ENCODE data around the gene DPP10.

The DPP10 gene

DNA sequence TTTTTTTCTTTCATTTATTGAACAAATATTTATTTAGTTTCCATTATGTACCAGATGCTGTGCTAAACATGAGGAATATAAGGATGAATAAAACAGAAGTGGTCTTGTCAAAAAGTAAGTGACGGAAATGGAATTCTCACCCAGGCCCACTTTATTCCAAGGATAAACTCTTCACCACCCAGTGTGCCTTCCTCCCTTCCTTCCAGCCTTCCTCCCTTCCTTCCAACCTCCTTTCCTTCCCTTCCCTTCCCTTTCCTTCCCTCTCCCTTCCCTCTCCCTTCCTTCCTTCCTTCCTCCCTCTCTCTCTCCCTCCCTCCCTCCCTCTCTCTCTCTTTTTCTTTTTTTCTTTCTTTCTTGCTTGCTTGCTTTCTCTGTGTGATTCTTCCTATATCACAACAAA, 240.8 kb downstream of the DPP10 start:
- no peaks in the 10 kb centered on the region for H3K9me3 Mint-ChIP-seq
- H3K4me1 Mint-ChIP-seq (ENCODE audit: low read depth): no peaks in the 10 kb centered on the region
- no peak overlapping the region for H3K4me3 Mint-ChIP-seq
- no peaks in the 10 kb centered on the region for H3K27me3 Mint-ChIP-seq (ENCODE audit: low read depth)
- no peaks in the 10 kb centered on the region for H3K36me3 Mint-ChIP-seq (ENCODE audit: low read depth)
- no peak for DNase-seq (ENCODE audit: low spot score)
- no peak overlapping the region for H3K27ac Mint-ChIP-seq

DNA sequence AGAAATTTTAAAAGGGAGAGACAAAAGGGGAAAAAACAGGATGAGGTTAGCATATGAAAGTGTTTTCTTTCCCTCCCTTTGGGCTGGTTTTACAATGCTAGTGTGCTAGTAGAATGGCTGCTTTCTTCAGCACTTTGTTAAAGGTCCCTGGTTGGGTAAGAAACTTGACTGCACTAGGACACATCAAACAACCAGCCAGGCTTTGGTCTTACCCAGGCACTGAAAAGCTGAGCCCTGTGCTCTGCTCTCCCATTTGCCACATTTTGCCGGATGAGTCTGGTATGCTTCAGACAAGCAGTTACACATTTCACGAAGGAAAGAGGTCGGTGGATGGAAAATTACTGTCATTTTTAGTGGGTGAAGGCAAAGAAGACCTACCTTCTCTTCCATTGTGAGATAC, 242.0 kb downstream of the DPP10 start:
- no peaks in the 10 kb centered on the region for H3K27me3 Mint-ChIP-seq (ENCODE audit: low read depth)
- no peaks in the 10 kb centered on the region for H3K4me1 Mint-ChIP-seq (ENCODE audit: low read depth)
- DNase-seq (ENCODE audit: low spot score): no peak
- H3K9me3 Mint-ChIP-seq: no peaks in the 10 kb centered on the region
- H3K4me3 Mint-ChIP-seq: no peak overlapping the region
- no peaks in the 10 kb centered on the region for H3K36me3 Mint-ChIP-seq (ENCODE audit: low read depth)
- no peak overlapping the region for H3K27ac Mint-ChIP-seq

DNA sequence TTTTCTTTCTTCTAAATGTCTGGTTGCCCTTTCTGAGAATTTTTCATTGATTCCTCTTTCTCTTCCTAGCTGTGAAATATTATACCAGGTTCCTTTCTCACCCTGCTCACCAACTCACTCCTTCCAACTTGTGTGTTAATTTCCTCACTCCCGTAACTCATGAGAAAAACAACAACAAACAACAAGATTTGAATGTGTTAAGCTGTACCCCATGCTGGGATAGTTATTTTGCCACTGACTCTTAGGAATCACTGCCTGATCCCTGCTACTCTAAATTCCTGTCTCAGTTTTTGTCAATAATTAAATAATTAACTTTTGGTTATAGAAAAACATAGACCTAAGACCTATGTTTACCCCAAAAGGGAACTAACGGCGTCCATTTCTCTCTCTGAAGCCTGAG, 242.7 kb downstream of the DPP10 start:
- Mint-ChIP-seq H3K4me3 (no peak overlapping the region), H3K4me1 (ENCODE audit: low read depth) (no peaks in the 10 kb centered on the region), H3K9me3 (no peaks in the 10 kb centered on the region), H3K27me3 (ENCODE audit: low read depth) (no peaks in the 10 kb centered on the region), H3K36me3 (ENCODE audit: low read depth) (no peaks in the 10 kb centered on the region), H3K27ac (no peak overlapping the region)
- no peak for DNase-seq (ENCODE audit: low spot score)

DNA sequence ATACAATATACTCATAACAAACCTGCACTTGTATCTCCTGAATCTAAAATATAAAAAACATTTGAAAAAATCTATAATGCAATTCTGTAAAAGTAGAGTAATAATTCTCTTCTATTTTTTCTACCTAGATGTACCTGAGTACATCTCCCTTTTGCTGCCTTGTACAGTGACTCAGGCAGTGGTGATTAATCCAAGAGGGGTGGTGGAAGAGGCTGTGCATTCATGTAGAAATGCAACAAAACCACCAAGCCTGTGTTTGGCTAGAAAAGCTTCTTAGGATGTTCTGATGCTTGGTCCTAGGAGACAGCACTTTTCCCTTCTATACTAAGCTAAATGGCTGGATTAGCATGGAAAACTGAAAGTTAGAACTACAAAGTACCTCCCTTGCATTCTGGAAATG, 245.8 kb downstream of the DPP10 start:
- no peaks in the 10 kb centered on the region for H3K36me3 Mint-ChIP-seq (ENCODE audit: low read depth)
- DNase-seq (ENCODE audit: low spot score): no peak
- H3K4me3 Mint-ChIP-seq: no peak overlapping the region
- H3K27me3 Mint-ChIP-seq (ENCODE audit: low read depth): no peaks in the 10 kb centered on the region
- no peaks in the 10 kb centered on the region for H3K9me3 Mint-ChIP-seq
- no peak overlapping the region for H3K27ac Mint-ChIP-seq
- H3K4me1 Mint-ChIP-seq (ENCODE audit: low read depth): no peaks in the 10 kb centered on the region

DNA sequence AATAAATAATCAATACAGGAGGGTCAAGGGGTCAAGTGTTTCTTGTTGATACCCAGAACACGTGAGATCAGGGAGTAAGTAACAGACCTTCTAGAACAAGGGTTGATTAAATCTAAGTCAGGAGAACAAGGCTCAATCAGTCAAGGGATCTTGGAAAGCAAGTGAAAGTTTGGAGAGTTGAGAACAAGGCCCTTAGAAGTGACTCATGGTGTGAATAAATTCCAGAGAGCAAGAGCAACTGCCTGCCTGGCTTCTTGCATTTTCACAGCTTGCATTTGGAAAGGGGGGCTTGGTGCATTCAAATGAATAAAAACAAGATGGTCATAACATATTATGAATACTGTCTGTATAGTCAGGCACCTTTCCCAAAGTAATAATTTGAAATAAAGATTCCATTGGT, 256.1 kb downstream of the DPP10 start:
- no peak overlapping the region for H3K4me3 Mint-ChIP-seq
- H3K27me3 Mint-ChIP-seq (ENCODE audit: low read depth): no peaks in the 10 kb centered on the region
- no peaks in the 10 kb centered on the region for H3K4me1 Mint-ChIP-seq (ENCODE audit: low read depth)
- no peaks in the 10 kb centered on the region for H3K36me3 Mint-ChIP-seq (ENCODE audit: low read depth)
- H3K9me3 Mint-ChIP-seq: no peaks in the 10 kb centered on the region
- no peak for DNase-seq (ENCODE audit: low spot score)
- H3K27ac Mint-ChIP-seq: no peak overlapping the region

DNA sequence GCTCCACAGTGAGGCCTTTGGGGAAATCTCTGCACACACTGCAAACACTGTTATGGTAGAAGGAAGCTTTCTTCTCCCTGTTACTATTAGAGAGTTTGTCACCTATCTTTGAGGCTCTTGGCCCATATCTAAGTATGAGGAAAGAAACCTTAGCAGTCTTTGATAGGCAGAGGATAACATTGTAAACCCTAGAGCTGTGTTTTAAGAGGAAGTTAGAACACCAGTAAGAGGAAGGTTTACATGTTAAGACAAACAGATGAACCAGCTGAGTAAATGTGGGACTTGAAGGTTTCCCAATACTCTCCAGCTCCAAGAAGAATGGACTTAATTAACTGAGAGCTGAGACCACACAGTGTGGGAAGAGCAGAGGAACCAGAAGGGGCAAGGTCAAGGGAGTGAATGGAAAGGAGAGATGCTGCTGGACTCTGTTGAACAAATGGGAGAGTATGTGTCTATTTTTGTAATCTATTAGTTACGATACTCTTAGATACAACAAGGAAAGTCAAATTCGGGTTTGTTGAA, 257.0 kb downstream of the DPP10 start:
- Mint-ChIP-seq H3K4me3 (no peak overlapping the region), H3K9me3 (no peaks in the 10 kb centered on the region), H3K27ac (no peak overlapping the region), H3K36me3 (ENCODE audit: low read depth) (no peaks in the 10 kb centered on the region), H3K4me1 (ENCODE audit: low read depth) (no peaks in the 10 kb centered on the region), H3K27me3 (ENCODE audit: low read depth) (no peaks in the 10 kb centered on the region)
- DNase-seq (ENCODE audit: low spot score): no peak

DNA sequence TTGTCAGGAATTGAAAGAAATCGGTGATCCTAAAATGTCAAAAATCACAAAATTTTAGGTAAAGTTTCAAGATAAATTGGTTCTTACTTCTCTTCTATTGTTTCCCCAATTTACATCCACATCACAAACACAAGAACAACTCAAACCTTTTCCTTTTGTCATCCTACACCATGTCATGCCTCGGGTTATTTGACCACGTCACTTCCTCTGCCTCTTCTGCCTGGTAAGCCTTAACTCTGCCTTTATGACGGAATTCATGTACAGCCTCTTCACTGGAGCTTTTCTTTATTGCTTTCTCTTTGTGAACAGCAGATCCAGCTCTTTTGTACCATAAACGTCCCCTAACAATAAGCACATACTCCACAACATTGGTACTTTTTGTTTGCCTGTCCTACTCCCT, 258.0 kb downstream of the DPP10 start:
- H3K4me3 Mint-ChIP-seq: no peak overlapping the region
- H3K9me3 Mint-ChIP-seq: no peaks in the 10 kb centered on the region
- H3K4me1 Mint-ChIP-seq (ENCODE audit: low read depth): no peaks in the 10 kb centered on the region
- H3K36me3 Mint-ChIP-seq (ENCODE audit: low read depth): no peaks in the 10 kb centered on the region
- no peak for DNase-seq (ENCODE audit: low spot score)
- no peak overlapping the region for H3K27ac Mint-ChIP-seq
- no peaks in the 10 kb centered on the region for H3K27me3 Mint-ChIP-seq (ENCODE audit: low read depth)

DNA sequence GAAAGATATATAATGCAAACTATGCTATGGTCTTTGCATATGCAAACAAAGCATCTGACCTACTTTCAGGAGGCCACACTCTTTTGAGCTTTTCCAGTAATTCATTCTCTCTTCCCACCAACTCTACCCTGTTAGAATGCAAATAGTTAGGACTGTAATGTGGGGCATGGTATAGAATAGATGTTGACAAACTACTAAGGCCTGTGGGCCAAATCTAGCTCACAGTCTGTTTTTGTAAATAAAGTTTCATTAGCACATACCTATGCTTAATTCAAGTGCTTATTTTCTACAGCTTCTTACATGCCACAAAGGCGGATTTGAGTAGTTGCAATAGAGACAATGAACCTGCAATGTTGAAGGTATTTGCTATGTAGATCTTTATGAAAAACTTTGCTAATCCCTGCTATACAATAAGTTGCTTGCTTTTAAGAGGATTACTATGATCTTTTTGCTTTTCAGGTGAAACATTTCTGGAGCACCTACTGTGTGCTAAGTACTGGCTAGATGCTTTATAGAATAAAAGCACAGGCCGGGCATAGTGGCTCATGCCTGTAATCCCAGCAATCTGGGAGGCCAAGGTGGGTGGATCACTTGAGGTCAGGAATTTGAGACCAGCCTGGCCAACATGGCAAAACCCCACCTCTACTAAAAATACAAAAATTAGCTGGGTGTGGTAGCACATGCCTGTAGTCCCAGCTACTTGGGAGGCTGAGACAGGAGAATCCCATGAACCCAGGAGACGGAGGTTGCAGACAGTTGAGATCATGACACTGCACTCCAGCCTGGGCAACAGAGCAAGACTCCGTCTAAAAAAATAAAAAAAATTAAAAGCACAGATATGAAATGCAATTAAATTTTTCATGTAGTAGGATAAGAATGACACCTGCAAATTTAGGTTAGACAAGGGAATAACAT, 267.8 kb downstream of the DPP10 start:
- no peaks in the 10 kb centered on the region for H3K9me3 Mint-ChIP-seq
- H3K4me1 Mint-ChIP-seq (ENCODE audit: low read depth): no peaks in the 10 kb centered on the region
- H3K36me3 Mint-ChIP-seq (ENCODE audit: low read depth): no peaks in the 10 kb centered on the region
- DNase-seq (ENCODE audit: low spot score): no peak
- no peak overlapping the region for H3K27ac Mint-ChIP-seq
- H3K4me3 Mint-ChIP-seq: no peak overlapping the region
- H3K27me3 Mint-ChIP-seq (ENCODE audit: low read depth): no peaks in the 10 kb centered on the region

DNA sequence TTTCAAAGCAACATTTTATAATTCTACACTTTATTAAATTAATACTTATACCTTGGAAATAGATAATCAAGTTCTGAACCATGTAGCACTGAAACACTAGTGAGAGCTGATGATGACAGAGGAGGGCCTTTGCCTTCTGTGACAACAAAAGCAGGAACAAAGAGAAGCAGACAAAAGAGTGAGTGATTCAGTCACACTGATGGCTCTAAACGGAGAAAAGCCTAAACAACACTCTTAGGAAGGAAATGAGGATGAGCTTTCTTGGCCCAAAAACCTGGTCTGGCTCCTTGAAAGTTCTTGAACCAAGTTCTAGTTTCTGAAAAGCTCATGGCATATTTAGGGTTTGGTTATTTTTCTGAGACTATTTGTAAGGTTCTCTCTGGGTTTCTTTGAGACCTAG, 271.9 kb downstream of the DPP10 start:
- Mint-ChIP-seq H3K4me1 (ENCODE audit: low read depth) (no peaks in the 10 kb centered on the region), H3K27me3 (ENCODE audit: low read depth) (no peaks in the 10 kb centered on the region), H3K4me3 (no peak overlapping the region), H3K27ac (no peak overlapping the region), H3K9me3 (no peaks in the 10 kb centered on the region), H3K36me3 (ENCODE audit: low read depth) (no peaks in the 10 kb centered on the region)
- no peak for DNase-seq (ENCODE audit: low spot score)

DNA sequence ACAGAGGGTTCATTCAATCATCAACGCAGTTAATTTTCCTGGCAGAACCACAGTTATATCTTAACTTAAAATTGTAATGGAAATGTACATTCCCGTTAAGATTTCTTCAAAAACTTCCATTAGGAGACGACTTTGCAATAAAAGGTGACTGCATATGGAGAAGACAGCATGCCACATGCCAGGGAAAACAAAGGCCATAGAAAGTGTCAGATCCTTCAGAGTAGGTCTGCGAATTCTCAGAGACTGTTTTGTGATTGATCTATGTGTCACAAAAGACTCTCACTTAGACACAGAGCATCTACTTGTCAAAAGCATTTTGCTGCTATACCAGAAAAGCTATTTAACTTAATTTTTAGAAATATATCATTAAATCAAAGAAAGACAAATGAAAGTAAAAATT, 274.6 kb downstream of the DPP10 start:
- no peak overlapping the region for H3K4me3 Mint-ChIP-seq
- no peaks in the 10 kb centered on the region for H3K4me1 Mint-ChIP-seq (ENCODE audit: low read depth)
- no peaks in the 10 kb centered on the region for H3K9me3 Mint-ChIP-seq
- no peaks in the 10 kb centered on the region for H3K36me3 Mint-ChIP-seq (ENCODE audit: low read depth)
- no peak overlapping the region for H3K27ac Mint-ChIP-seq
- no peak for DNase-seq (ENCODE audit: low spot score)
- no peaks in the 10 kb centered on the region for H3K27me3 Mint-ChIP-seq (ENCODE audit: low read depth)

DNA sequence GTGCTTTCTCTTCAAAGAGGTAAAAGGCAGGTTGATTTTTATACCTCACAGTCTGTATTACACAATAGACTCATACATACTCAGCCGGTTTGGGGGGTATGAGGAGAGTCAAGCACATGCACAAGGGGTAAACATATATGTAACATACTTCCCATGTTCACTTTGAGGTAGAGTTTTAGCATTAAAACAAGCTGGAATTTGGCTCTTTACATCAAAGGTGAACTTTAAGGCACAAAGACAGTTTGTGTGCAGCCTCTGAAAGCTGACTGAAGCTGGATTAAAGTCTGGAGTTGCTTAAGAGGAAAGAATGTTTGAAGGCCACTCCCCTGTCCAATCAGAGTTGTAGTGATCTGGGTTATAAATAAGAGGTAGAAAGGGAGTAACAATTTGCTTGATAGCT, 282.0 kb downstream of the DPP10 start:
- H3K4me1 Mint-ChIP-seq (ENCODE audit: low read depth): no peaks in the 10 kb centered on the region
- no peaks in the 10 kb centered on the region for H3K9me3 Mint-ChIP-seq
- no peaks in the 10 kb centered on the region for H3K27me3 Mint-ChIP-seq (ENCODE audit: low read depth)
- no peak overlapping the region for H3K27ac Mint-ChIP-seq
- H3K4me3 Mint-ChIP-seq: no peak overlapping the region
- DNase-seq (ENCODE audit: low spot score): no peak
- H3K36me3 Mint-ChIP-seq (ENCODE audit: low read depth): no peaks in the 10 kb centered on the region

DNA sequence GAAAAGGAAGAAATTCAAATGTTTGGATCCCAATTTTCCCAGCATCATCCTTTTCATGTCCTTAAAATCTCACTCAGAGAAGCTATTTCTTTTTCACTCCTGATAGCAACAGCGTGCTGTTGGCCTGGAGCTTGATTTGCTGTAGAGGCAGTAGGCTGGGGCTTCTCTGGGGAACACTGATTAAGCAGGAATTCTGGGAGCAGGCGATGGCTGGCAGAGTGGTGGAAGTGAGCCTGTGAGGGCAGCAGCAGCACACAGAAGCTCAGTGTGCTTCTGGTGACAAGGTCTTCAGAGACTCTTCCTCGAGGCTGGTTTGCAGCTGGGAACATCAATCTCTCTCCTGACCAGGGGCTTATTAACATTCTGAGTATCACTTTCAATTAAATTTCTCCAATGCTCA, 284.6 kb downstream of the DPP10 start:
- no peak overlapping the region for H3K27ac Mint-ChIP-seq
- no peaks in the 10 kb centered on the region for H3K27me3 Mint-ChIP-seq (ENCODE audit: low read depth)
- no peak for DNase-seq (ENCODE audit: low spot score)
- H3K9me3 Mint-ChIP-seq: no peaks in the 10 kb centered on the region
- no peaks in the 10 kb centered on the region for H3K4me1 Mint-ChIP-seq (ENCODE audit: low read depth)
- H3K4me3 Mint-ChIP-seq: no peak overlapping the region
- H3K36me3 Mint-ChIP-seq (ENCODE audit: low read depth): no peaks in the 10 kb centered on the region

DNA sequence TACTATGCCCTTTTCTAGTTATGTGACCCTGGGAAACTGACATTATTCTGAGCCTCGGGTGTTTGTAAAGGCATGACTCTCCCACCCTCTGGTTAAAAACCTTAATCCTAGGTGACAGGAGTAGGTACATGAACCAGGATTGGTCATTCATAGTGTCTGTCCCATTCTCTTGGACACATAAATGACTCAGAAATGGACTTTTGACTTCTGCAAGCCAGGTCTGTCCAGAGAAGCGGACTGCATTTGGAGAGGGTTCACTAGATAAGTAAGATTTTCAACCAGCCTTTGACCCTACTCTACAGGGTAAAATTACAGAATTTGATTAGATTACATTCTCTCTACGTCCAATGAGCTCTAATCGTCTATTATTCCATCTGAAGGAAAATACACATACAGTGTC, 285.9 kb downstream of the DPP10 start:
- Mint-ChIP-seq H3K36me3 (ENCODE audit: low read depth) (no peaks in the 10 kb centered on the region), H3K9me3 (no peaks in the 10 kb centered on the region), H3K4me1 (ENCODE audit: low read depth) (no peaks in the 10 kb centered on the region), H3K27me3 (ENCODE audit: low read depth) (no peaks in the 10 kb centered on the region), H3K27ac (no peak overlapping the region), H3K4me3 (no peak overlapping the region)
- no peak for DNase-seq (ENCODE audit: low spot score)

DNA sequence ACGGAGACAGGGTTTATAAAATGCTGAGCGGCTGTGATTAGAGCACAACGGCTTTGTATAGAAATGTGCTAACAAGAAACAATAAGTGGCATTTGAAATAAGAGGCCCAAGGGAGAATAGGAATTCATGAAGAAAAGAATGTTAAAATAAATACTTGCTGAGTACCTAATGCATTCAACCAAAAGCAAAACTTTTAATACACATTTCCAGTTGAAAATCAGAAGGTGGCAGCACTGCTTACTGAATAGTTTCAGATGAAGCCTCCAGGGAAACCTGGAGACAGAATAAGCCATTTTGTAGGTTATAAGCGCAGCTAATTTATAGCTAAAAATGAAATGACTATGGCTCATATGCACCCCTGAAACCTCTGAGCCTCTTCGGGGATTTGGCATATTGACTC, 286.6 kb downstream of the DPP10 start:
- H3K4me3 Mint-ChIP-seq: no peak overlapping the region
- H3K27me3 Mint-ChIP-seq (ENCODE audit: low read depth): no peaks in the 10 kb centered on the region
- no peak overlapping the region for H3K27ac Mint-ChIP-seq
- no peak for DNase-seq (ENCODE audit: low spot score)
- H3K4me1 Mint-ChIP-seq (ENCODE audit: low read depth): no peaks in the 10 kb centered on the region
- H3K9me3 Mint-ChIP-seq: no peaks in the 10 kb centered on the region
- H3K36me3 Mint-ChIP-seq (ENCODE audit: low read depth): no peaks in the 10 kb centered on the region

DNA sequence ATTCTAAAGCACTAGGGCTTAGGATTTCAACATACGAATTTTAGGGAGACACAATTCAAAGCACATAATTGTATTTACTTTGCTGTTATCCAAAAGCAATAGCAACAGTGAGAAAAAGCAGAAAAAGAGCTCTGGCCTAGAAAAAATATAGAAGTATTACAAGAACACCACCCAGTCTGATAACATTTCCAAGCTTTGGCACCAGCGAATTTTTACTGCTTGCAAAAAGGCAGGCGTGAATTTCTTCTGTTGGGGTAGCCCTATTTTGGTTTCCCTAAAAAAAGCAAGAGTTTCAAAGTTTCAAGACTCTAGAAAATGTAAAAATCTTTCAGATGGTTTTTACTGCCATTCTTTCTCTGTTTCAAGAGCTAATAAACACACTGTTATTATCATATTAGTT, 292.7 kb downstream of the DPP10 start:
- no peak overlapping the region for H3K4me3 Mint-ChIP-seq
- H3K36me3 Mint-ChIP-seq (ENCODE audit: low read depth): no peaks in the 10 kb centered on the region
- no peak for DNase-seq (ENCODE audit: low spot score)
- peaks cover 7% of the 10 kb centered on the region for H3K9me3 Mint-ChIP-seq
- H3K4me1 Mint-ChIP-seq (ENCODE audit: low read depth): no peaks in the 10 kb centered on the region
- H3K27ac Mint-ChIP-seq: no peak overlapping the region
- H3K27me3 Mint-ChIP-seq (ENCODE audit: low read depth): no peaks in the 10 kb centered on the region

Data from T-helper 2 cell treated with Interferon-gamma antibody and Interleukin-4, amounts not matched to agents 5 μg/mL and 100 μg/mL, for 36 hours (primary cell).